Measurements from ENCODE around the gene PFDN5.

The PFDN5 gene

DNA sequence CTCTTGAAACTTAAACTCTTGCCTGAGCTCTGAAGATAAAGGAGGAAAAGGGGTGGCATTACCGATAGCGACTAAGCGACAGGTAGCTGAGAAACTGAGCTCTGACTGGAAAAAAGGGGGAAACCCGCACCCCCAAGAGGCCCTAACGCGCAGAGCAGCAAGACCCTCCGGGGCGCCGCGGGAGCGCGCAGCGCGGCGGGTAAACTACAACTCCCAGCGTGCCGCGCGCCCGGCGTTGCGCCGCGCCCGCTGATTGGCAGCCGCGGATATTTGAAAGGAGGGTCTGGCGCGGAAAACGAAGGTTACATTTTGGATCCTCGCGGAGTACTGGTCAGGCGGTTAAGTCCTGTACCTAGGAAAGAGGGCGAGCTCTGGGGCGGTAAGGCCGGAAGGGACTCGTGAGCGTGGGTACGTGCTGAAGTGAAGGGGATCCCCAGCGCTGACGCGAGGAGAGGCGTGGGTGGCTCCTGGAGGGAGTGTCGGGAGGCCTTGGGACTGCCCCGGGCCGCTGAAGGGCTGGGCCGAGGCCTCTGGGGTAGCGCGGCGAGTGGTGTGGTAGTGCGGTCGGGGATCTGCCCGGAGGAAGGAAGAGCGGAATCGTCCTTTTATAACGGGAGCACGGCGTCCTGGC is 27.2 kb upstream of the PFDN5 start, which contains the start of gene ESPL1:
ESPL1 (plus strand) TSS at position 301 of the 631 bp plus-strand sequence. CDS start 468 bp downstream, outside the sequence.
- no peaks in the 10 kb centered on the region for H3K27me3 ChIP-seq (replicated peaks; ENCODE audit: control insufficient read depth, insufficient read depth, low read length)
- TF ChIP-seq CTCF (IDR thresholded peaks at IDR 0.05; ENCODE audit: insufficient read depth, low read length, poor library complexity, severe bottlenecking), result peak; percentile 49
- H3K4me3 ChIP-seq (replicated peaks; ENCODE audit: low read depth, low read length), result peak within 1 kb of the TSS; percentile 73
- peaks cover 13% of the 10 kb centered on the region for H3K36me3 ChIP-seq (ENCODE audit: control insufficient read depth, insufficient read depth, low read length)
- peak; percentile 97 for DNase-seq (ENCODE audit: extremely low read depth, insufficient read length)

DNA sequence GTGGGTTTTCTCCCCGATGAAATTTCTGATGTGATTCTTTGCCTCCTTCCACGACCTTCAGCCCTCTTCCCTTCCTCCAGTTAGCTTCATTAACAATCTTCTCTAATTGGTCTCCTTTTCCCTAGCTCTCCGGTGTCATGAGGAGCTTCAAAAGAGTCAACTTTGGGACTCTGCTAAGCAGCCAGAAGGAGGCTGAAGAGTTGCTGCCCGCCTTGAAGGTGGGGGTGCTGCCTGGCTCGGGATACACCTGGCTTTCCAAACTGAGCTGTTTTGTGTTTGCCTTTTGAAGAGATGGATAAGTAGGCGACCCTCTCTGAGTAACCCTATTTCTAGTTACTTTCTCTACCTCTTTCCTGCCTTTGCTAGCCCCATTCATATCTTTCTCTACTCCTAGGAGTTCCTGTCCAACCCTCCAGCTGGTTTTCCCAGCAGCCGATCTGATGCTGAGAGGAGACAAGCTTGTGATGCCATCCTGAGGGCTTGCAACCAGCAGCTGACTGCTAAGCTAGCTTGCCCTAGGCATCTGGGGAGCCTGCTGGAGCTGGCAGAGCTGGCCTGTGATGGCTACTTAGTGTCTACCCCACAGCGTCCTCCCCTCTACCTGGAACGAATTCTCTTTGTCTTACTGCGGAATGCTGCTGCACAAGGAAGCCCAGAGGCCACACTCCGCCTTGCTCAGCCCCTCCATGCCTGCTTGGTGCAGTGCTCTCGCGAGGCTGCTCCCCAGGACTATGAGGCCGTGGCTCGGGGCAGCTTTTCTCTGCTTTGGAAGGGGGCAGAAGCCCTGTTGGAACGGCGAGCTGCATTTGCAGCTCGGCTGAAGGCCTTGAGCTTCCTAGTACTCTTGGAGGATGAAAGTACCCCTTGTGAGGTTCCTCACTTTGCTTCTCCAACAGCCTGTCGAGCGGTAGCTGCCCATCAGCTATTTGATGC is 26.4 kb upstream of the PFDN5 start:
- no peak for DNase-seq (ENCODE audit: extremely low read depth, insufficient read length)
- Histone ChIP-seq H3K4me3 (replicated peaks; ENCODE audit: low read depth, low read length) (peak overlapping the region; percentile 73), H3K27me3 (replicated peaks; ENCODE audit: control insufficient read depth, insufficient read depth, low read length) (no peaks in the 10 kb centered on the region), H3K36me3 (ENCODE audit: control insufficient read depth, insufficient read depth, low read length) (peaks cover 13% of the 10 kb centered on the region)
- no peak for TF ChIP-seq CTCF (IDR thresholded peaks at IDR 0.05; ENCODE audit: insufficient read depth, low read length, poor library complexity, severe bottlenecking)

DNA sequence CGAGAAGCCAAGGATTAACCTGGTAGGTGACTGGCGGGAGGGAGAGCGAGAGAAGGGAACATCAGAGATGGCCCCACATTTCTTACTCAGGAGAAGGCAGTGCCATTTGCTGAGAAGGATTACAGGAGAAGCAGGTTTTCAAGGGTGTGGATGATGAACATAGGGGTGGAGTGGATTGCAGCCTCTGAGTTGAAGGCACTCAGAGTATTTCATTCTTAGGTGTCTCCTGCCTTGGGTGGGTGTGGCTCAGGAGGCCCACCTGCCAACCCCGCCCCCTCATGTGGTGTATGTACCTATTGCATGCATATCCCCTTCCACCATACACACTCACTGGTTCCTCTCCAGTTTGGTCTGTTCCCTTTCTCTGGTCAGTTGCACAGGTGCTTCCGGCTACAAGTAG is 20.9 kb upstream of the PFDN5 start:
- Histone ChIP-seq H3K36me3 (ENCODE audit: control insufficient read depth, insufficient read depth, low read length) (peaks cover 28% of the 10 kb centered on the region), H3K4me3 (replicated peaks; ENCODE audit: low read depth, low read length) (no peak overlapping the region), H3K27me3 (replicated peaks; ENCODE audit: control insufficient read depth, insufficient read depth, low read length) (no peaks in the 10 kb centered on the region)
- no peak for TF ChIP-seq CTCF (IDR thresholded peaks at IDR 0.05; ENCODE audit: insufficient read depth, low read length, poor library complexity, severe bottlenecking)
- DNase-seq (ENCODE audit: extremely low read depth, insufficient read length), result no peak

GRCh38 chr12:53276511-53276910 is 18.8 kb upstream of the PFDN5 start:
- Histone ChIP-seq H3K27me3 (replicated peaks; ENCODE audit: control insufficient read depth, insufficient read depth, low read length) (no peaks in the 10 kb centered on the region), H3K36me3 (ENCODE audit: control insufficient read depth, insufficient read depth, low read length) (peaks cover 29% of the 10 kb centered on the region), H3K4me3 (replicated peaks; ENCODE audit: low read depth, low read length) (no peak overlapping the region)
- no peak for TF ChIP-seq CTCF (IDR thresholded peaks at IDR 0.05; ENCODE audit: insufficient read depth, low read length, poor library complexity, severe bottlenecking)
- DNase-seq (ENCODE audit: extremely low read depth, insufficient read length), result no peak

- DNase-seq (ENCODE audit: extremely low read depth, insufficient read length), result no peak
- no peak overlapping the region for H3K4me3 ChIP-seq (replicated peaks; ENCODE audit: low read depth, low read length)
- no peaks in the 10 kb centered on the region for H3K27me3 ChIP-seq (replicated peaks; ENCODE audit: control insufficient read depth, insufficient read depth, low read length)
- TF ChIP-seq CTCF (IDR thresholded peaks at IDR 0.05; ENCODE audit: insufficient read depth, low read length, poor library complexity, severe bottlenecking), result no peak
- peaks cover 36% of the 10 kb centered on the region for H3K36me3 ChIP-seq (ENCODE audit: control insufficient read depth, insufficient read depth, low read length)
These were observed 17.4 kb upstream of the PFDN5 start for GRCh38 chr12:53277981-53278380.
